Astrocyte (in vitro differentiated cells and primary cell): ENCODE measurements around the gene MYO9A.

Source experiments
- EZH2 ChIP-seq: IDR thresholded peaks from 2 replicates; pipeline ENCODE4 v1.6.1; 2012; ENCODE audit warnings: mild to moderate bottlenecking, low read length, inconsistent platforms; ENCODE audit not compliant: insufficient read depth
- TF ChIP-seq, protein P1 (sequence below): IDR thresholded peaks from 2 replicates; pipeline ENCODE4 v1.5.1; 2011; ENCODE audit warnings: low read depth, mild to moderate bottlenecking, inconsistent platforms, low read length, moderate library complexity; ENCODE audit not compliant: insufficient read depth

DNA sequence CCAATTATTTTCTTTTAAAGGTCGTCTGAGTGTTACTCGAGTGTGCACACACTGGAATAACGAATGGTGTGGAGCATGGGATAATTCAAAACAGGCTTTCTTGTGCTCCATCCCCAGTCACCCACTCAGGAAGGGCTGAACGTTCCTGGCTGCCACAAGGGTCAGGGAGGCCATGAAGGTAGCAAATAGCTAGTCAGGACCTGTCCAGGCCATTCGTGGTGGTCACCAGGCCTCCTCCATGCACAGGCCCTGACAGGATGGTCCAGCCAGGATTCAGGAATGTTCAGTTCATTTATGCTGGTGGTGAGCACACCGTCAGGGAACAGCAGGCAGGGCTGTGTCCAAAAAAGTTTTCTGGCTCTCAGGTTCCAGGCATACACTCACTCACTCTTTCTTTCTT is 319.3 kb downstream of the MYO9A start:
- TF ChIP-seq, protein P1, sequence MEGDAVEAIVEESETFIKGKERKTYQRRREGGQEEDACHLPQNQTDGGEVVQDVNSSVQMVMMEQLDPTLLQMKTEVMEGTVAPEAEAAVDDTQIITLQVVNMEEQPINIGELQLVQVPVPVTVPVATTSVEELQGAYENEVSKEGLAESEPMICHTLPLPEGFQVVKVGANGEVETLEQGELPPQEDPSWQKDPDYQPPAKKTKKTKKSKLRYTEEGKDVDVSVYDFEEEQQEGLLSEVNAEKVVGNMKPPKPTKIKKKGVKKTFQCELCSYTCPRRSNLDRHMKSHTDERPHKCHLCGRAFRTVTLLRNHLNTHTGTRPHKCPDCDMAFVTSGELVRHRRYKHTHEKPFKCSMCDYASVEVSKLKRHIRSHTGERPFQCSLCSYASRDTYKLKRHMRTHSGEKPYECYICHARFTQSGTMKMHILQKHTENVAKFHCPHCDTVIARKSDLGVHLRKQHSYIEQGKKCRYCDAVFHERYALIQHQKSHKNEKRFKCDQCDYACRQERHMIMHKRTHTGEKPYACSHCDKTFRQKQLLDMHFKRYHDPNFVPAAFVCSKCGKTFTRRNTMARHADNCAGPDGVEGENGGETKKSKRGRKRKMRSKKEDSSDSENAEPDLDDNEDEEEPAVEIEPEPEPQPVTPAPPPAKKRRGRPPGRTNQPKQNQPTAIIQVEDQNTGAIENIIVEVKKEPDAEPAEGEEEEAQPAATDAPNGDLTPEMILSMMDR = no peak
- TF ChIP-seq EZH2 = no peak
